Measurements from ENCODE around the gene ZNF213.
A peak's percentile ranks its signal among the peaks of the same experiment; 100 is the strongest.
"Not testable (repeated sequence)": the region's sequence is repeated elsewhere in the genome, so short reads cannot be mapped to it uniquely, and the experiment has no call there.

The ZNF213 gene

GRCh38 chr16:3149630-3150345 lies 15.0 kb downstream of the ZNF213 start:
- DNase-seq = peak; percentile 17

DNA sequence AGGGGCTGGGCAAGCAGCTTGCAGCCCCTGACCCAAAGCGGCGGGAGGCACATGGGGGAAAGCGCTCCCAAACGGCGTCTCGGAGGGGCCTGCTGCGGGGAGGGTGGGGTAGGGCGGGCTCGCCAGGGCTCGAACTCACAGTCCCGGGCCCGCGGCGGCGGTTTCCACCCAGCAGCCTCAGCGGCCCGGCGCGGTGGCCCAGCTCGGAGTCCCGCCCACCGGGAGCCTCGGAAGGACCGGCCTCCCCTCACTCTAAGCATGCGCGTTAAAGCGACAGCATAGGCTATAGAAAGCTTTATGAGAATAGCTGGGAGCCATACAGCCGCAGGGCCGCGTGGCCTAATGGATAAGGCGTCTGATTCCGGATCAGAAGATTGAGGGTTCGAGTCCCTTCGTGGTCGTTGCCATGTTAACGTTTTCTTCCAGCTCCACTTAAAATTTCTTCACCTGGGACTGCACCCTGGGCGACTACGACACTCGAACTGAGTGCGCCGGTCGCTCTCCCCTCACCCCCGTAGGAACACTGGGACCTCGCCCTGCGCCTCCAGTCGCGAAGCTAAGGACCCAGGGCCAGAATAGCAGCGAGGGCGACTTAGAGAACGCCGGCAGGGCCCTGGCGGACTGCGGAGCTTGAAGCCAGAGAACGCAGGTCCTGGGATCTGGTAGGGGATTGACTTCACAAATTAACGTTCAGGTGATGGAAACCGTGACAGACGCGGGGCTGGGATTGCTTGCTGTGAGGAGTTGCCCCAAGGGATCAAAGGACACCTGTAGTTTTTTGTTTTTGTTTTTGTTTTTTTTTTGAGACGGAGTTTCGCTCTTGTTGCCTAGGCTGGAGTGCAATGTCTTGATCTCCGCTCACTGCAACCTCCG lies 15.8 kb downstream of the ZNF213 start:
- DNase-seq = peak; percentile 95

GRCh38 chr16:3152027-3152276 lies 17.1 kb downstream of the ZNF213 start:
- peak; percentile 83 for DNase-seq

GRCh38 chr16:3152277-3152990 lies 17.6 kb downstream of the ZNF213 start:
- DNase-seq = peak; percentile 91

GRCh38 chr16:3152991-3153368 lies 18.2 kb downstream of the ZNF213 start:
- DNase-seq = no peak

GRCh38 chr16:3155181-3155580 lies 20.4 kb downstream of the ZNF213 start:
- no peak for DNase-seq

GRCh38 chr16:3155972-3156371 lies 21.1 kb downstream of the ZNF213 start:
- no peak for DNase-seq

- peak; percentile 90 for DNase-seq
Observed at GRCh38 chr16:3157229-3158025, 22.6 kb downstream of the ZNF213 start.

DNA sequence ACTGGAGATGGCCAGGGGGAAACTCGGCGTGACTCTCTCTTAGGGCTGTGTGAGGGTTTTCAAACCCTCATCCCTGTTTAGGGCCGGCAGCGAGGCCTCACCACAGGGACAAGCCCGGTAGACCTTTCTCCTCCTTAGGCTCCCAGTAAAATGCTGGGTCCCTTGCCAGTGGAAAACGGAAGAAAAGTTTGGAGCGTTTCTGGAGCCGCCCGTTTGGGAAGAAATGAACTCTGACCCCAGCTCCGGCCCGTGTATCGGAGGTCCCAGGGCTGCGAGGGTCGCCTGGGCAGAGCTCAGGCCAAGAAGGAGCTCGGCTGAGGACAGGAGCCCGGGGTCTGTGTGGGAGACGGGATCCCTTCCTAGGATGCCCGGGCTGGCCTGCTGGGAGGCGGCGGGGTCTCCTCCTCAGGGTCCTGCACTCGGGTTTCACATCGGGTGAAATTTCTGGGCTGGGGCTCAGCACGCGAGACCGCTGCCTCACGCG lies 23.2 kb downstream of the ZNF213 start:
- no peak for DNase-seq

DNA sequence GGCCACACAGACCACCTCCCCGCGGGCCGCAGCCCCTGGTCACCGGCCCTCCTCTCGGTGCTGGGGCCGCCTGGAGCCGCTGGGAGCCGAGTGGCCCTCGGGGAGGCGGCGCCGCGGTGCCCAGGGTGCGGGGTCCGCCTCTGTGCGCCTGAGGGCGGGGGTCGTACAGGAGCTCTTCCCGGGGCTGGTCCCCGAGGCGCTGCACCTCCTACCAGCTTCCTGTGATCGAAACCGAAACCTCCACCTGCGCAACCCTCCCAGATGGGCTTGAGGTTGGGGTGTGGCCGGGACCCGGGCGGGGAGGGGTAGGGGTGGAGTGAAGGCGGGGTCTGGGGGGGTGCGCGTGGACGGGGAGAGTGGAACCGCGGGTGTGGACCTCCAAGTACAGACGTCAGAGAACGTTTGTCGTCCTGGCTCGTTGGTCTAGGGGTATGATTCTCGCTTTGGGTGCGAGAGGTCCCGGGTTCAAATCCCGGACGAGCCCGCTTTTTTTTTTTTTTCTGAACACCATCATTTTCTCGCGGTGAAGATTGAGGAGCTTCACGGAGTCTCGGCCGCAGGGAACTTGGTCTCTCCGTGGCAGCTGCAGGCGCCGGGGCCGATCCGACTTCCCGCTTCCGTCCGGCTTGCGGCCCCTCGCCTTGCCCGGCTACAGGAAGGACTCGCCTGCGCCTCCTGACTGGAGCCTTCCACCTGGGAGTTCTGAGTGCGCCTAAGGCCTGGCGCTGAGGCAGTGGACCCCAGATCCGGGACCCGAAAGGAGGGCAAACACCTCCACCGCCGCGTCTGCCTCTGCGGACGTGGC lies 23.9 kb downstream of the ZNF213 start:
- peak; percentile 81 for DNase-seq

DNA sequence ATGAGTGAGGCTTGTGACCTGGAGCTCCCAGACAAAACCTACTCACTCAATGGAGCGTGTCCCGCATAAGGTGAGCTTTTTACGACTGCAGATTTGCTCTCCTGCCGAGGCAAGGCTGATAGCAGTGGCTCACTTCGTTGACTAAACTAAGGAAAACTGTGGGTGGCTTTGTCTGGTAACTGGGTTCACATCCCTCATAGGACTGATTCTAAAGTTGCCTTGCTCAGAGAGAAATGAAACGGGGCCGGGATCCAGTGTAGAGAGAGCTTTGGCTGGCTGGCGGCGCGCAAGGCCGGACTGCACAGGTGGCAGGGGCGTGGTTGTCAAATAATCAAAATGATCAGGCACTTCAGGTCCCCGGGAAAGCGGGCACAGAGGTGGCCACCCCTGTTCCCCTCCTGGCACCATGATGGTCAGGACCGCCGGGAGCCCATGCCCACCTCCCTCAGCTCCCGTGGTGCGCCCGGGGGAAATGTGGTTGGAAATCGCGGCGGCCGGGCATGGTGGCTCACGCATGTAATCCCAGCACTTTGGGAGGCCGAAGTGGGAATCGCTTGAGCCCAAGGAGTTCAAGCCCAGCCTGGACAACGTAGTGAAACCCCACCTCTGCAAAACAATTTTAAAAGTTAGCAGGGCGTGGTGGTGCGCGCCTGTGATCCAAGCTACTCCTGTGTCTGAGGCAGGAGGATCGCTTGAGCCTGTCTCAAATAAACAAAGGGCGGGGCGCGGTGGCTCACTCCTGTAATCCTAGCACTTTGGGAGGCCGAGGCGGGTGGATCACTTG lies 26.6 kb downstream of the ZNF213 start:
- peak; percentile 70 for DNase-seq

GRCh38 chr16:3164121-3164991 lies 29.5 kb downstream of the ZNF213 start:
- DNase-seq = no peak

GRCh38 chr16:3165111-3165822 lies 30.4 kb downstream of the ZNF213 start:
- no peak for DNase-seq

- no peak for DNase-seq
Observed at GRCh38 chr16:3166505-3166886, 31.7 kb downstream of the ZNF213 start.

- DNase-seq = not testable (repeated sequence)
Observed at GRCh38 chr16:3168729-3169128, 33.9 kb downstream of the ZNF213 start.

DNA sequence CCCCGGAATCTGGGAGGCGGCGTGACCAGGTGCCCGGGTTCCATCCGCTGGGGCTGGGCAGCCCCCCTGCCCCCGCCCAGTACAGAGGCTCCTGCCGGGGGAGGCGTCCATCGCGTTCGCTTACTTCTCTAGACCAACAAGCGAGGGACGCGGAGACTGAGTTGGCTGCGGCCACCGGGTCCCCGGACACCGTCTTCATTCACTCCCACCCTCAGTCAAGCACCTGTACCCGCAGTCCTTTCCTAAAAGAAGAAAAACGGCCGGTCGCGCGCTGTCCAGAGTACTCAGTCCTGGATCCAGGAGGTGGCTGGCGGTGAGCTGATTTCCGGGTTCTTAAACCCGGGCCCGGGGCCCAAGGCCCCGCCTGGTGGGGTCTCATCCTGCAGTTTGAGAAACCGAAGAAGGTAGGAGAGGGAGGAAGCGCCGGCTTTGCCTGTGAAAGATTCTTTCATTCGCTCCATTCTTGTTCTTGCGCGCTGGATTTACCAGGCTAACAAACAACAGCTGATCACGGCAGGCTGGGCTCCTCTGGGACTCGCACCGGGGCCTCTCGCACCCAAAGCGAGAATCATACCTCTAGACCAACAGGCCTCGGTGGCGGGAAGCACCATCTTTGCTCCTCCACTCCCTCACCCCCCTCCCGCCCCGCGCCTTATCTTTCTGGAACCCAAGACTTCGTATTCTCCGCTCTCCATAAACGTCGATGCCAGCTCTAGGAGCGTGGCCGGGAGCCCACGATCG lies 35.8 kb downstream of the ZNF213 start:
- DNase-seq = no peak

DNA sequence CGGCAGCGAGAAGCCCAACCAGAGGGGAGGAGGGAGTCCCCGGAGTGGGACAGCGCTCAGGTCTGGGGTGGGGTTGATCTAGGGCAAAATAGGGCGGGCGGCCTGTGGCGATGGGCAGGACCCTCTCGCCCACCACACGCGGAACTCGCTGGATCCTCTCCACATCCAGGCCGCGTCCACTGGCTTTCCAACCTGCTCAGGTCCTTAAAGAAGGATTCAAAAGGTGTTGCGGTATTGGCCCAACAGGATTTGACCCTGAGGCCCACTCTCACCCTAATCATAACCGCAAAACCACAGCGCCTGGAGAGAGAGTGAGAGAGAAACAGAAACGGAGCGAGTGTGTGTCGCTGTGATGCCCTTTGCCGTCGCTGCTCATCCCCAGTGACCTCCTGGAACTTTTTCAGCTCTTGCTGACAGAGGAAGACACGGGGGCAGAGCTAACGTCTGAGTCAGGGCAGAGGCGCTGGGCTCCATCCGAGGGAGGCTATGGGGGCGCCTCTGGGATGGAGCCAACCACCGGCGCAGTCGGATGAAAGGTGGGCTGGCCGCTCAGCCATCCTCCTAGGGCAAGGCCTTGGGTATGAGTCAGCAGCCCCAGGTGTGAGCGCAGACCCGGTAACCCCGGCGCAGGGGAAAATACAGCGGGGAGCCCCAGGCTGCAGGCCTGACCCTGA lies 36.5 kb downstream of the ZNF213 start:
- DNase-seq = no peak
